ENCODE measurements around the gene KCNQ5.
"Not testable (repeated sequence)": the region's sequence is repeated elsewhere in the genome, so short reads cannot be mapped to it uniquely, and the experiment has no call there.

KCNQ5 gene

GRCh38 chr6:72876256-72876655 lies 254.4 kb downstream of the KCNQ5 start:
- no peak overlapping the region for H3K4me3 ChIP-seq
- no peak overlapping the region for H3K27ac ChIP-seq
- no peak for TF ChIP-seq CTCF (IDR thresholded peaks at IDR 0.05)
- H3K4me1 ChIP-seq = no peaks in the 10 kb centered on the region
- no peak for DNase-seq
- no peaks in the 10 kb centered on the region for H3K9me3 ChIP-seq
- H3K36me3 ChIP-seq = no peaks in the 10 kb centered on the region
- intact Hi-C loops (cut with DNase I; ENCODE audit: low total_unique reads) = no loop called here
- H3K27me3 ChIP-seq = no peaks in the 10 kb centered on the region

- H3K9me3 ChIP-seq = no peaks in the 10 kb centered on the region
- no peak for TF ChIP-seq CTCF (IDR thresholded peaks at IDR 0.05)
- no peaks in the 10 kb centered on the region for H3K36me3 ChIP-seq
- H3K4me1 ChIP-seq = no peaks in the 10 kb centered on the region
- no peaks in the 10 kb centered on the region for H3K27me3 ChIP-seq
- intact Hi-C loops (cut with DNase I; ENCODE audit: low total_unique reads) = no loop called here
- no peak for DNase-seq
- no peak overlapping the region for H3K4me3 ChIP-seq
- no peak overlapping the region for H3K27ac ChIP-seq
Measured at GRCh38 chr6:72886170-72886569, 264.3 kb downstream of the KCNQ5 start.

DNA sequence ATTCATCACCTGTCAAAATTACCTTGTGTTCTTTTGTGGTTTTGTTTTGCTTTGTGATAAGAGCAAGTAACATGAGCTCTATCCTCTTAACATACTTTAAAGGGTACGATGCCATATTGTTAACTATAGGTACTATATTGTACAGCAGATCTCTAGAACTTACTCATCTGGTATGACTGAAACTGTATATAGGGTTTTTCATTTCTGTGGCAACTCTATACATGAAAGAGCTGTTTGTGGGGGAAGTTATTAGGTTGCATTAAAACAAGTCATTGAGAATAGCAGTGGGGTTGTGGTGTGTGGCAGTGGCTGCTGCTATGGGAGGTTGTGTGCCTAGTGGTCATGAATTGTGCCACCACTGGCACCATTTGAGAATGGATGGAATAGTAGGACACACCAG lies 268.4 kb downstream of the KCNQ5 start:
- H3K4me1 ChIP-seq = no peaks in the 10 kb centered on the region
- TF ChIP-seq CTCF (IDR thresholded peaks at IDR 0.05) = no peak
- no peak overlapping the region for H3K27ac ChIP-seq
- H3K9me3 ChIP-seq = no peaks in the 10 kb centered on the region
- no peaks in the 10 kb centered on the region for H3K36me3 ChIP-seq
- H3K27me3 ChIP-seq = no peaks in the 10 kb centered on the region
- intact Hi-C loops (cut with DNase I; ENCODE audit: low total_unique reads) = no loop called here
- no peak overlapping the region for H3K4me3 ChIP-seq
- DNase-seq = no peak

DNA sequence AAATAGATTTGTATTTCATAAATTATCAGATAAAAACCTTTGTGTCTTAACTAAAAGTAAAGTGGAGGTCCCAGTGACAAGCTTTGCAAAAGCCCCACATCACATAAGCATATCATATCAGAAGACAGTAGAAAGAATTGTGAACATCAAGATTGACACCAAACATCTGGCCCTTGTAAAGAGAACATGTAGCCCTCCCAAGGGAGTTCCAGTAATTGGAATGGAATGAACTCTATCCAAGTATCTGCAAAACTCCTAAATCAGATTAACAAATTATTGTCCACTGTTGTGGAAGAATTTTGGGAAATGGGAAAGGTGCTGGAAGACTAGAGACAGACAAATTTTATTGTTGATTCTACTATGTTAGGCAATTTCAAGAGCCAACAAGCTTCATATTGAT lies 268.8 kb downstream of the KCNQ5 start:
- Histone ChIP-seq H3K27ac (no peak overlapping the region), H3K36me3 (no peaks in the 10 kb centered on the region), H3K9me3 (no peaks in the 10 kb centered on the region), H3K27me3 (no peaks in the 10 kb centered on the region), H3K4me1 (no peaks in the 10 kb centered on the region), H3K4me3 (no peak overlapping the region)
- no peak for DNase-seq
- intact Hi-C loops (cut with DNase I; ENCODE audit: low total_unique reads) = no loop called here
- no peak for TF ChIP-seq CTCF (IDR thresholded peaks at IDR 0.05)

DNA sequence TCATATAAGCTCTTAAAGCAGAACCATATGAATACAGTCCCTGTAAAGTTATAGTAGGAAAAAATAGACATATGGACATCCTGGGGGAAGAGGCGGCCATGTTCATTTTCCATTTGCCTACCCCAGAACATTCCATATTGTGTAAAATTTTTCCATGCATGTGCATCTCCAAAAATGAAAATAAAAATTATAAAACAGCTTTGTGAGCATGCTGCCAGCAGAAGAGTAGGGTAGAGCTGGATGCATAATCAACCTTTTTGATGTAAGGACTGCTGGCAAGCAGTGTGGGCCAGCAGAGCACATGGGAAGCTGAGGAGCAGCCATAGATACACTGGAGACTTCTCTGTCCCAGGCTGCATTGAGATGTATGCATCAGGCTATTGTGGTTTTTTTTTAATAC lies 271.0 kb downstream of the KCNQ5 start:
- no peak for TF ChIP-seq CTCF (IDR thresholded peaks at IDR 0.05)
- DNase-seq = no peak
- intact Hi-C loops (cut with DNase I; ENCODE audit: low total_unique reads) = no loop called here

DNA sequence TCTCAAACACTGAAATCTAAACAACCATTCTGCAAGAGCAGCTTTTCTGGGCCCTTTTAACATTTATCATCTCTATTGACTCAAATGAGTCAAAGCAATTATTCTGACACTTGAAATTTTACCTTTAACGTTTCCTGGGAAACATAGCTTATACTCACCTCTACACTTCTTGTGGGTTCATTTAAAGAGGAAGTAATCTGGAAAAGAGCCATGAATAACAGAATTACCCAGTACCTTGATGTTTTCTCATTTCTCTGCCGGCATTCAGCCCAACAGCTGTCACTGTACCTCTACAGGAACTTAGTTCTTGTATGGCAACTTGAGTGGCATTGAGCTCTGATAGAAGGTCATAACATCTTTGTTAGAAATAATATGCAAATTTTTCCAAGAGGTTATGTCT lies 272.2 kb downstream of the KCNQ5 start:
- no peak for DNase-seq
- Histone ChIP-seq H3K9me3 (no peaks in the 10 kb centered on the region), H3K36me3 (no peaks in the 10 kb centered on the region), H3K27me3 (no peaks in the 10 kb centered on the region), H3K27ac (no peak overlapping the region), H3K4me1 (no peaks in the 10 kb centered on the region), H3K4me3 (no peak overlapping the region)
- TF ChIP-seq CTCF (IDR thresholded peaks at IDR 0.05) = no peak
- intact Hi-C loops (cut with DNase I; ENCODE audit: low total_unique reads) = no loop called here

More for the DNA sequence above, 271.0 kb downstream of the KCNQ5 start:
- H3K27me3 ChIP-seq = no peaks in the 10 kb centered on the region
- no peak overlapping the region for H3K27ac ChIP-seq
- no peaks in the 10 kb centered on the region for H3K36me3 ChIP-seq
- no peak overlapping the region for H3K4me3 ChIP-seq
- H3K9me3 ChIP-seq = no peaks in the 10 kb centered on the region
- no peaks in the 10 kb centered on the region for H3K4me1 ChIP-seq

GRCh38 chr6:72898313-72898712 lies 276.4 kb downstream of the KCNQ5 start:
- intact Hi-C loops (cut with DNase I; ENCODE audit: low total_unique reads); H3K27me3 ChIP-seq; H3K27ac ChIP-seq; H3K9me3 ChIP-seq; DNase-seq; H3K4me3 ChIP-seq; H3K36me3 ChIP-seq; H3K4me1 ChIP-seq: not testable (repeated sequence)
